ENCODE results near the gene STMN3.

STMN3 gene

DNA sequence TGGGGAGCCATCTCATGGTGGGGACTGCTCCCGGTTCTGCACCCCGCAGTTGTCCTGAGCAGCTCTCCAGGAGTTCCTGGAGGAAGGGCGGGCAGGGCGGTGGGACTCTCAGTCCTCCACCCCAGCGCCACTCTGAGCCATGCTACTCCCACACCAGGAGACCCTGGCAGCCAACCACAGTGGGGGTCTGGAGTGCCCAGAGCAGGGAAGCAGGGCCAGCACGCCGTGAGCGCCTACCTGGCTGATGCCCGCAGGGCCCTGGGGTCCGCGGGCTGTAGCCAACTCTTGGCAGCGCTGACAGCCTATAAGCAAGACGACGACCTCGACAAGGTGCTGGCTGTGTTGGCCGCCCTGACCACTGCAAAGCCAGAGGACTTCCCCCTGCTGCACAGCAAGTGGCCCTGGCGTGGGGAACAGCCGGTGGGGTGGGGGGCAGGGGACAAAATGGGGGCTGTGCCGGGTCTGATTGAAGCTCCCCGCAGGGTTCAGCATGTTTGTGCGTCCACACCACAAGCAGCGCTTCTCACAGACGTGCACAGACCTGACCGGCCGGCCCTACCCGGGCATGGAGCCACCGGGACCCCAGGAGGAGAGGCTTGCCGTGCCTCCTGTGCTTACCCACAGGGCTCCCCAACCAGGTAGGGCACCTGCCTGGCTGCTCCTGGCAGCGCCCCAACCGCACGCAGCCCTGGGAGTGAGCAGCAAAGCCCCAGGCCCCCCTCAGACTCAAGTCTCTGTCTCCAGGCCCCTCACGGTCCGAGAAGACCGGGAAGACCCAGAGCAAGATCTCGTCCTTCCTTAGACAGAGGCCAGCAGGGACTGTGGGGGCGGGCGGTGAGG, 41.6 kb upstream of the STMN3 start:
- no peaks in the 10 kb centered on the region for H3K27me3 Mint-ChIP-seq
- H3K9me3 Mint-ChIP-seq, result no peaks in the 10 kb centered on the region
- H3K4me1 Mint-ChIP-seq, result peaks cover 53% of the 10 kb centered on the region
- H3K27ac Mint-ChIP-seq, result no peak overlapping the region
- no peak overlapping the region for H3K4me3 Mint-ChIP-seq
- ATAC-seq (no peak), DNase-seq (no peak)

DNA sequence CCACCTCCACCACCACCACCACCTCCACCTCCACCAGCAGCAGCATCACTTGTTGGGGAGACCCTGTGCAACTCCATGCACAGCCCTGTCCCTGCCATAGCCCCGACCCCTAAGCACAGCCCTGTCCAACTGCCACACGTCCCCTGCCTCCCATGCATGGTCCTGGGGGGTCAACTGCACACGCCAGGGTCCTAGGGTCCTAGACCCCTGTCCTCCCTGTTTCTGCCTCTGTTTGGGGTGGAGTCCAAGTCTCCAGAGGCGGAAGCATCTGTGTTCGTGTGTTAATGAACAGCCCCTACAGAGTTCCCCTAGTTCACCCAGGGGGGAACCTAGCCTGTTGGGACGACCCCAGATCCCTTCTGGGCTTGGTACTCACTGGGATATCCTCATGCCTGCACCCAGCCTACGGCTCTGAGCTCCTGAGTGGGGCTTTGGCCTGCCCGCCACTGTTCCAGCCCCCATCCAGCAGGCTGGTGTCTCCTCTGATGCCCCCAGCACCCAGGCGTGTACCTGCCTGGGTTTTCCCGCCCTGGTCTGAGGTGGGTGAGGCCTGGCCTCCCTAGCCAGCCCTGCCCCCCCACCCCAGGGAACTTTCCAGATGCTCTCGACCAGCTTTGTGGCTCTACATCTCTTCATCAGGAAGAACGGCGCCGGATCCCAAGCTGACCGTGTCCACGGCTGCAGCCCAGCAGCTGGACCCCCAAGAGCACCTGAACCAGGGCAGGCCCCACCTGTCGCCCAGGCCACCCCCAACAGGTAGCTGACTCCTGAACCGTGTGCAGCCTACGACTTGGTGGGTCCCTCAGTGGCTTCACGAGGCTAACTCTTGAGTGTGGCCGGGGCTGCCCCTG, 40.7 kb upstream of the STMN3 start:
- Mint-ChIP-seq H3K27me3 (no peaks in the 10 kb centered on the region), H3K4me3 (peak overlapping the region in 1 of 2 donors; percentile 61), H3K27ac (peak overlapping the region in 1 of 2 donors; percentile 99), H3K4me1 (peaks cover 44% of the 10 kb centered on the region), H3K9me3 (no peaks in the 10 kb centered on the region)
- DNase-seq (no peak), ATAC-seq (no peak)

DNA sequence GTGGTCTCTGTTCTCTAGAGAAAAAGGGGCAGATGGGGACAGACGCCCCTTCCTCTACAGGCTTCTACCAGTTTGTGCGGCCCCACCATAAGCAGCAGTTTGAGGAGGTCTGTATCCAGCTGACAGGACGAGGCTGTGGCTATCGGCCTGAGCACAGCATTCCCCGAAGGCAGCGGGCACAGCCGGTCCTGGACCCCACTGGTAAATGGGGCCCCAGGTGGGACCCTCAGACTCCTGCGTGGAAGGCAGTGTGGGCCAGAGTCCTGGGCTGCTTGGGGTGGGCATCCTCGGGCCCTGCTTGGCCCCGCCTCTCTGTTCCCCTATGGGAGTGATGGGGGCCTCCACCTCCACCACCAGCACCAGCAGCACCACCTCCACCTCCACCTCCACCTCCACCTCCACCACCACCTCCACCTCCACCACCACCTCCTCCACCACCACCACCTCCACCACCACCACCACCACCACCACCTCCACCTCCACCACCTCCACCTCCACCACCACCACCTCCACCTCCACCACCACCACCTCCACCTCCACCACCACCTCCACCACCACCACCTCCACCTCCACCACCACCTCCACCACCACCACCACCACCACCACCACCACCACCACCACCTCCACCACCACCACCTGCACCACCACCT, 40.0 kb upstream of the STMN3 start:
- Mint-ChIP-seq H3K9me3 (no peaks in the 10 kb centered on the region), H3K27me3 (no peaks in the 10 kb centered on the region), H3K4me3 (no peak overlapping the region), H3K27ac (peak overlapping the region in 1 of 2 donors; percentile 94), H3K4me1 (peaks cover 40% of the 10 kb centered on the region)
- DNase-seq (no peak), ATAC-seq (no peak)

DNA sequence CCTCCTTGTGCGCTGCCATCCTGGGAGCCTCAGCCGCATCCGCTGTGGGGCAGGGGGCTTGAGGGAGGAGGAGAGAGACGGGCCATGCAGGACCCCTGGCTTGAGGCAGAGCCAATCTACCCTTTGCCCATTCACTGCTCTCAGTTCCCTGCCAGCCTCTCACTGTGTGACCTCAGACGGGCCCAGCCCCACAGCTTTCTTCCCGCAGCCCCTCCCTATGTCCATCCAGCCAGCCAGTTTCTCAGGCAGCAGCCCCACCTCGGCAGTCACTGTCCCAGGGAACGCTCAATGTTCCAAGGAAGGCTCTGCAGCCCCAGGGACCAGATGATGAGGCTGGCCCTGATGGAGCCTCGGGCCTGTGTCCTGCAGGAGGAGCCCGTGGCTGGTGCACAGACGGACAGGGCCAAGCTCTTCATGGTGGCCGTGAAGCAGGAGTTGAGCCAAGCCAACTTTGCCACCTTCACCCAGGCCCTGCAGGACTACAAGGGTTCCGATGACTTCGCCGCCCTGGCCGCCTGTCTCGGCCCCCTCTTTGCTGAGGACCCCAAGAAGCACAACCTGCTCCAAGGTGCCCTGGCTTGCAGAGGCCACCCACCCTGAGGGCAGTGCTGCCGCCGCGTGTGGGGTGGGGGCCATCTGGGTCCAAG, 39.3 kb upstream of the STMN3 start:
- ATAC-seq (no peak), DNase-seq (no peak)
- no peak overlapping the region for H3K4me3 Mint-ChIP-seq
- peaks cover 37% of the 10 kb centered on the region for H3K4me1 Mint-ChIP-seq
- no peaks in the 10 kb centered on the region for H3K9me3 Mint-ChIP-seq
- H3K27me3 Mint-ChIP-seq, result no peaks in the 10 kb centered on the region
- peak overlapping the region; percentile 19 to 94 for H3K27ac Mint-ChIP-seq

DNA sequence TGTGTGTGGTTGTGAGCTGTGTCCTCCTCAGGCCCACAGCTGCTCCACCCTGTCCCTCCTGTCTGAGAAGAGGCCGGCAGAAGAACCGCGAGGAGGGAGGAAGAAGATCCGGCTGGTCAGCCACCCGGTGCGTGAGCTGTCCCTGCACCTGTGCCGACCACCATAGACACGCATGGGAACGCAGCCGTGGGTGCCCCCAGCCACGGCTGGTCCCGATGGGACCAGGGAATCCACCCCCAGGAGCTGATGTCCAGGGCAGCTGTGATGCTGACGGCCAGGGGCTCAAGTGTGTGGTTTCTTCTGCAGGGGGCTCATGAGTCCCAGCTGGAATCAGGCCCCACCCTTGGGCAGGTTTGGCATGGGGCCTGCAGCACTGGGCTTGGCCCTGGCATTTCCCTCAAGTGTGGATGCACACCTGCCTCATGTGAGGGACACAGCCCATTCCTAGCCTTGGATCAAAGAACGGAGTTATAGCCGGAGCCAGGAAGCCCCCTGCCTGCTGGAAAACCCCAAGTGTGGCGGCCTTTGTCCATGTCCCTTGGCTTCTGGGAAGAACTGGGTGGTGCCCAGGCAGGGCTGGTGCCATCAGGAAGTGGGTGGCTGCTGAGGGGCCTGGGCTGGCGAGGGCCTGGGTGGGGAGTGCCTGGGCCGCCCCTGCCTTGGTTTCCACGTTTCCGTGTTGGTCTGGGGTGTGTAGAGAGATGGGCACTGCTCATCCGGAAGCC, 38.6 kb upstream of the STMN3 start:
- H3K4me1 Mint-ChIP-seq, result peaks cover 37% of the 10 kb centered on the region
- H3K9me3 Mint-ChIP-seq, result no peaks in the 10 kb centered on the region
- H3K27me3 Mint-ChIP-seq, result no peaks in the 10 kb centered on the region
- H3K4me3 Mint-ChIP-seq, result peak overlapping the region in 1 of 2 donors; percentile 39
- ATAC-seq, result no peak
- peak overlapping the region in 1 of 2 donors; percentile 77 for H3K27ac Mint-ChIP-seq
- DNase-seq, result no peak

DNA sequence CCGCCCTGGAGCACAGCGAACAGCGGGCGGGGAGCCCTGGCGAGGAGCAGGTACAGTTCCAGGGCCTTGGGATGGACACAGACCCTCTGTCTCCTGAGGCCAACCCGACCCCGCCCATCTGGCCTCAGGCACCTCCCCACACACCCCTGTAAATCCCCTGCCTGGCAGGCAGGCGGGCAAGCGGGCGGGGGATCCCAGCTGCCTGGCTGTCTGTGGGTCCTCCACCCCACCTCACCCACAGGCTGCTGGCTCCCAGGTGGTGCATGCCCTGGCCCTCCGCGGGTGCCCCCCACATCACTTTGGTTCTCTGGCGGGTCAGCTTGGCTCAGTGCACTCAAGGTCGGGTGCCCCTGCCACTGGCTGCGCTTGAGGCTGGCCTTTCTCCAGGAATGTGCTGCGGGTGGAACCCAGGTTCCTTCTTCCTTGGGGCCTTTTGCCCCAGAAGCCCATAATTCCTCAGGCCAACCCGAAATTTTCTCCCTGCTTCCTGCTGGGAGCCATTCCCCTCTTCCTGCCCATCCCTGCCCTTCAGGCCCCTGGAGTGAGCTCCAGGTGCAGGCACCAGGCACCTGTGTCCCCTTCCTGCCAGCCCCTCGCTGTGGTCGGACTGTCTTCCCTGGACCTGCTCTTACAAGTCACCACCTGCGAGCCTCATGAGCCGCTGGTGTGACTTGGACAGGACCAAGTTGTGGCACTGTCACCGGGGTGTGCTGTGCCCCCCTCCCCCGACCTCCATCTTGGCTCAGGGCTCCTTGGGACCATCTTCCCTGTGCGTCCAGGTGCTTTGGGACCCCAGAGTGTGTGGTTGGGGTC, 37.9 kb upstream of the STMN3 start:
- Mint-ChIP-seq H3K27ac (peak overlapping the region in 1 of 2 donors; percentile 77), H3K4me3 (peak overlapping the region in 1 of 2 donors; percentile 39), H3K9me3 (no peaks in the 10 kb centered on the region), H3K4me1 (peaks cover 37% of the 10 kb centered on the region), H3K27me3 (no peaks in the 10 kb centered on the region)
- DNase-seq, result no peak
- ATAC-seq, result no peak

DNA sequence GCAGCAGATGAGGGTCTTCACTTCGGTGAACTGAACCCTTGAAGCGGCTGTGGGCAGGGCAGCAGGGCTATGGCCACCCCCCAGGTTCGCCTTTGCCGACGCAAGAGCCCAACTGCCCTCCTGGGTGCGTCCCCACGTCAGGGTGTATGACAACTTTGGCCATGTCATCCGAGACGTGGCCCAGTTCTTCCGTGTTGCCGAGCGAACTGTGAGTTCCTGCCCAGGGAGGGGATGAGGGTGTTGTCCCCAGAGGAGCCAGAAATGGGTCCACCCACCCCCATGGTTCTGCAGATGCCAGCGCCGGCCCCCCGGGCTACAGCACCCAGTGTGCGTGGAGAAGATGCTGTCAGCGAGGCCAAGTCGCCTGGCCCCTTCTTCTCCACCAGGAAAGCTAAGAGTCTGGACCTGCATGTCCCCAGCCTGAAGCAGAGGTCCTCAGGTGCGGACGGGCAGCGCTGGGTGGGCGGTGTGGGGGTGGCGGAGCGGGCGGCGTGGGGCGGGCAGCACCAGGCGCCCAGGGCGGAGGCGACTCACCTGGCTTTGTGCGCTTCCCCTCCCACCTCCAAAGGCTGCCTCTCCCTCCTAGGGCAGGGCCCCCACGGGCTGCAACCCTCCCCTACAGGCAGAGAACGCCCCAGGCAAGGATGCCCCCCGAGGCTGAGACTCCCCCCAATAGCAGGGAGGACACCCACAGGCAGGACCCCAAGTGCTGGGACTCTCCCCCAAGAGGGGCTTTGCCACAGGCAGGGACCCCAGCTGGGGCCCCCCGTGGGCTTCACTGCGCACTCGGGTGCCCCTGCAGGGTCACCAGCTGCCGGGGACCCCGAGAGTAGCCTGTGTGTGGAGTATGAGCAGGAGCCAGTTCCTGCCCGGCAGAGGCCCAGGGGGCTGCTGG, 37.0 kb upstream of the STMN3 start:
- Mint-ChIP-seq H3K9me3 (no peaks in the 10 kb centered on the region), H3K27me3 (no peaks in the 10 kb centered on the region), H3K4me1 (peaks cover 41% of the 10 kb centered on the region), H3K4me3 (no peak overlapping the region), H3K27ac (peak overlapping the region in 1 of 2 donors; percentile 42)
- peak; percentile 7 for ATAC-seq
- DNase-seq, result no peak

DNA sequence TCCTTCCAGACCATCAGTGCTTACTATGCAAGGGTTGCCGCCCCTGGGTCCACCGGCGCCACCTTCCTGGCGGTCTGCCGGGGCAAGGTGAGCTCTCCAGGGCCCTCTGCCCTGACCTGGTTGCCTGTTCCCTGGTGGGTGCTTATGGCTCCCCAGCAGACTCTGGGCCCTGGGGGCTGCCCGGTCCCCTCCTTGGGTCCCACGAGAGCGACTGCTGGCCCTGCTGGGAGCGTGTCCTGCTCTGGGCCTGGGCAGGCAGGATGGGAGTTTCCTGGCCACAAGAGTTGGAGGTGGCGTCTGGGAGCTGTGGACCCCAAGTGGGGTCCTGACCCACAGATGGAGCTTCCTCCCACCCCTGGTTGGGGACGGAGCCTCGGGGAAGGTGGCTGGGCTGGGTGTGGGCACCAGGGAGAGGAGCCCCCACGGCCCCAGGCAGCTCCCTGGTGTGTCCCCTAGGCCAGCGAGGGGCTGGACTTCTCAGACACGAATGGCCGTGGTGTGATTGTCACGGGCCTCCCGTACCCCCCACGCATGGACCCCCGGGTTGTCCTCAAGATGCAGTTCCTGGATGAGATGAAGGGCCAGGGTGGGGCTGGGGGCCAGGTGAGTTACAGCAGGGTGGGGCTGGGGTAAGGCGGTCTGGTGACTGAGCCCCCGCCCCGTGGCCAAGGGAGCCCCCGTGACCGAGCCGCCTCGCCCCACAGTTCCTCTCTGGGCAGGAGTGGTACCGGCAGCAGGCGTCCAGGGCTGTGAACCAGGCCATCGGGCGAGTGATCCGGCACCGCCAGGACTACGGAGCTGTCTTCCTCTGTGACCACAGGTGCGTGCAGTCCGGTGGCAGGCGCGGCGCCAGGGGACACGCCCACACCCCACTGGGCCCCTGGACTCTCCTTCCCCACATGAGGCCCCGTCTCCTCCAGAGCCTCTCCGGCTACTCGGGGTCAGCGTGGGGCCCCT, 36.1 kb upstream of the STMN3 start:
- Mint-ChIP-seq H3K27me3 (no peaks in the 10 kb centered on the region), H3K27ac (no peak overlapping the region), H3K9me3 (no peaks in the 10 kb centered on the region), H3K4me3 (no peak overlapping the region), H3K4me1 (peaks cover 49% of the 10 kb centered on the region)
- DNase-seq, result no peak
- ATAC-seq, result no peak

DNA sequence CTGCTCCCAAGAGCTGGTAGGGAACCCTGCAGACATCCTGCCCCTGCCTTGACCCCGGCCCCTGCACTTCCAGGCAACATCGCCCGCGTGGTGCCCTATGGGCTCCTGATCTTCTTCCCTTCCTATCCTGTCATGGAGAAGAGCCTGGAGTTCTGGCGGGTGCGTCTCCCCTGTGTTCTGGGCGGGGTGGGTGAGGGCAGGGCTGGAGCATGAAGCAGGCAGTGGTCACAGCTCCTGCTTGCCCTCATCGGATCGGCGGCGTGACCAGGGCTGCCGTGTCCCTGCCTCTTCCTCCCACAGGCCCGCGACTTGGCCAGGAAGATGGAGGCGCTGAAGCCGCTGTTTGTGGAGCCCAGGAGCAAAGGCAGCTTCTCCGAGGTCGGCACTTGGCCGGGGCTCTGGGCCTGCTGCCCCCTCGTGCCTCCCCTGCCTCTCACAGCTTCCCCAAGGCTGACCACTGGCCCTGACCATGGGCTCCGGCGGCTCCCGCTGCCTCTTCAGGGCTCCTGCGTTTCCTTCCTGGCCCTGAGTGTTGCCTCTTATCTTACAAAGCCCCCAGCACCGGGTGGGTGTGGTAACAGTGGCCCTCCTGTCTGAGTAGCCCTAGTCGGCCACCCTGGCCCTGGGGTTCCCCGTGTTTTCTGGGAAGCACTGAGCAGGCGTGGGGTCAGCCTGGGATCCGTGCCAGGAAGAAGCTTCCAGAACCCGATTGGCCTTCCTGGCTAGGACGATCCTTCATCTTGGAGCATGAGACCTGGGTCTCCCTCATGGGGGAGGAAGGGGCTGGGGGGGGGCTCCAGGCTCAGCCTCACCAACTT, 35.2 kb upstream of the STMN3 start:
- no peak overlapping the region for H3K4me3 Mint-ChIP-seq
- DNase-seq (peak in 1 of 2 donors; percentile 9), ATAC-seq (no peak)
- peak overlapping the region in 1 of 2 donors; percentile 54 for H3K27ac Mint-ChIP-seq
- H3K4me1 Mint-ChIP-seq, result peaks cover 42% of the 10 kb centered on the region
- H3K9me3 Mint-ChIP-seq, result no peaks in the 10 kb centered on the region
- H3K27me3 Mint-ChIP-seq, result no peaks in the 10 kb centered on the region

DNA sequence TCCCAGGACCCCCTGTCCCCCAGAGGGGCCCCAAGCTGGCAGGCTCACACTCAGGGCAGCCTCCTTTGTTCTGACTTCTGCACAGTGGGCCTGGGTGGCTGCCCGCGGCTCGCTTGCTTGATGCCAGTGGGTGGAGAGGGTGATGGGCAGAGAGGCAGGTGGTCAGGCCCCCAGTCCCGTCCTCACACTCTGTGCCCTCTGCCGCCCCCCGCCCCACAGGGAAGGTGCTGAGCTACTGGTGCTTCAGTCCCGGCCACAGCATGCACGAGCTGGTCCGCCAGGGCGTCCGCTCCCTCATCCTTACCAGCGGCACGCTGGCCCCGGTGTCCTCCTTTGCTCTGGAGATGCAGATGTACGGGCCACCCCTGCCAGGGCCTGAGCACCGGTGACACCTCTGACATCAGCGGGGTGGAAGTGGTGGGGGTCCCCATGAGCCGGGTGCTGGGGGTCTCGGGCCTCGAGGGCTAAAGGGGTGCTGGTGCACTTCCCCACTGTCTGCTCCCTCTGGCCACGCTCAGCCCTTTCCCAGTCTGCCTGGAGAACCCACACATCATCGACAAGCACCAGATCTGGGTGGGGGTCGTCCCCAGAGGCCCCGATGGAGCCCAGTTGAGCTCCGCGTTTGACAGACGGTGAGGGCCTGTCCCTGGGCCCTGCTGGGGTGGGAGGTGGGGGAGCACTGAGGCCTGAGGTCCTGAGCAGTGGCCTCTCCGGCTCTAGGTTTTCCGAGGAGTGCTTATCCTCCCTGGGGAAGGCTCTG, 34.4 kb upstream of the STMN3 start:
- no peak for ATAC-seq
- Mint-ChIP-seq H3K27me3 (no peaks in the 10 kb centered on the region), H3K27ac (peak overlapping the region in 1 of 2 donors; percentile 92), H3K4me1 (peaks cover 43% of the 10 kb centered on the region), H3K4me3 (peak overlapping the region in 1 of 2 donors; percentile 44), H3K9me3 (no peaks in the 10 kb centered on the region)
- no peak for DNase-seq

Measured in stimulated activated naive CD8-positive, alpha-beta T cell treated with anti-CD3 and anti-CD28 coated beads, Interleukin-15, amount 100 ng/mL, for 72 hours (primary cell).